PFSK-1 (cell line): ENCODE data around the gene NRSN1.

ENCODE experiments used
- FOXP2 ChIP-seq: optimal IDR thresholded peaks from 2 replicates; pipeline ENCODE3; 2011; ENCODE audit warnings: borderline replicate concordance, control low read depth, inconsistent platforms; ENCODE audit not compliant: insufficient read depth; ENCODE audit errors: extremely low read length, extremely low read depth
- POLR2AphosphoS5 ChIP-seq: IDR thresholded peaks from 2 replicates; pipeline ENCODE4 v1.6.1; 2012; ENCODE audit warnings: low read depth, mild to moderate bottlenecking, control low read depth, low read length, moderate library complexity
- SIN3A ChIP-seq: IDR thresholded peaks from 2 replicates; pipeline ENCODE4 v1.6.1; 2012; ENCODE audit warnings: mild to moderate bottlenecking, low read length, moderate library complexity, borderline replicate concordance; ENCODE audit not compliant: insufficient read depth
- TAF1 ChIP-seq: IDR thresholded peaks from 2 replicates; pipeline ENCODE4 v1.6.1; 2012; ENCODE audit warnings: low read length, control low read depth, borderline replicate concordance; ENCODE audit not compliant: insufficient read depth
- TF ChIP-seq, protein P1 (sequence below), 2 experiments: IDR thresholded peaks; 2 replicates each; pipeline versions ENCODE4 v1.6.1 to v1.8.0; 2011 to 2012; ENCODE audit warnings: low read depth in 2 of 2, low read length in 2 of 2, control low read depth in 1 of 2, inconsistent platforms in 1 of 2, mild to moderate bottlenecking in 1 of 2, moderate library complexity in 1 of 2; ENCODE audit not compliant: insufficient read depth in 1 of 2

Gene NRSN1

DNA sequence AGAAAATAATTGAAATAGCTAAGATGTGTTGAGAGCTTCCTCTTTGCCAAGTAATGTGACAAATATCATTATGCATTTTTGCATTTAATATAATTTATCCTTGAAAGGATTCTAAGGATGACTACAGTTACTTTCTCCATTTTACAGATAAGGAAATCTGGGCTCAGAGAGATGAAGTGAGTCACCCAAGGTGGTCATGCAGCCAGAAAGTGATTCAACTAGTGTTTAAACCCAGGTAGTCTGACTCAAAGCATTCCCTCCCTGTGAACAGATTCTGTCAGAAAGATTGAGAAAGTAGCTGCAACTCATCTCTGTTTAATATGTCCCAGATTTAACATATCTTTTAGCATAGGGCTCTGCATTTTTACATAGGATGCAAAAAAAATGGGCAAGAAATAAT is 28.1 kb downstream of the NRSN1 start:
- TF ChIP-seq, protein P1, sequence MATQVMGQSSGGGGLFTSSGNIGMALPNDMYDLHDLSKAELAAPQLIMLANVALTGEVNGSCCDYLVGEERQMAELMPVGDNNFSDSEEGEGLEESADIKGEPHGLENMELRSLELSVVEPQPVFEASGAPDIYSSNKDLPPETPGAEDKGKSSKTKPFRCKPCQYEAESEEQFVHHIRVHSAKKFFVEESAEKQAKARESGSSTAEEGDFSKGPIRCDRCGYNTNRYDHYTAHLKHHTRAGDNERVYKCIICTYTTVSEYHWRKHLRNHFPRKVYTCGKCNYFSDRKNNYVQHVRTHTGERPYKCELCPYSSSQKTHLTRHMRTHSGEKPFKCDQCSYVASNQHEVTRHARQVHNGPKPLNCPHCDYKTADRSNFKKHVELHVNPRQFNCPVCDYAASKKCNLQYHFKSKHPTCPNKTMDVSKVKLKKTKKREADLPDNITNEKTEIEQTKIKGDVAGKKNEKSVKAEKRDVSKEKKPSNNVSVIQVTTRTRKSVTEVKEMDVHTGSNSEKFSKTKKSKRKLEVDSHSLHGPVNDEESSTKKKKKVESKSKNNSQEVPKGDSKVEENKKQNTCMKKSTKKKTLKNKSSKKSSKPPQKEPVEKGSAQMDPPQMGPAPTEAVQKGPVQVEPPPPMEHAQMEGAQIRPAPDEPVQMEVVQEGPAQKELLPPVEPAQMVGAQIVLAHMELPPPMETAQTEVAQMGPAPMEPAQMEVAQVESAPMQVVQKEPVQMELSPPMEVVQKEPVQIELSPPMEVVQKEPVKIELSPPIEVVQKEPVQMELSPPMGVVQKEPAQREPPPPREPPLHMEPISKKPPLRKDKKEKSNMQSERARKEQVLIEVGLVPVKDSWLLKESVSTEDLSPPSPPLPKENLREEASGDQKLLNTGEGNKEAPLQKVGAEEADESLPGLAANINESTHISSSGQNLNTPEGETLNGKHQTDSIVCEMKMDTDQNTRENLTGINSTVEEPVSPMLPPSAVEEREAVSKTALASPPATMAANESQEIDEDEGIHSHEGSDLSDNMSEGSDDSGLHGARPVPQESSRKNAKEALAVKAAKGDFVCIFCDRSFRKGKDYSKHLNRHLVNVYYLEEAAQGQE (IDR thresholded peaks at IDR 0.05; ENCODE audit: insufficient read depth in 1 of 2, low read depth in 2 of 2, low read length in 2 of 2) = no peak
- TF ChIP-seq SIN3A (no peak), TAF1 (no peak), FOXP2 (no peak), POLR2AphosphoS5 (no peak)

DNA sequence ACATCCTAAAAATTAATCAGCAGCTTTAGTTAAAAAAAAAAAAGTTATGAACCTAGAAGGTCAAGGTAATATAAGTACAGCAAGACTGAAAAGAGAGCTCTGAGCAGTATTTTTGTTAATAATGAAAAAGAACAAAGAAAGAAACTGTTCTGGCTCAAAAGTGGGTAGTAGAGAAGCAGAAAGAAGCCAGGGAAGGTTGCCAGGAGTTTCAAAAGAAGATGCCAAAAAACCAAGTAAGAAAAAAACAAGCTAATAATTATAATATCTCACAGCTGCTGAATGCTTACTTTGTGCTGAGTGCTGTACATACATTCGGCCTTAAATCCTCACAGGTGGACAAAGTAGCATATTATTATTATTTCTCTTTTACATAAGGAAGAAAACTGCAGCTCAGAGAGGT is 31.9 kb downstream of the NRSN1 start:
- TF ChIP-seq, protein P1 (IDR thresholded peaks at IDR 0.05; ENCODE audit: insufficient read depth in 1 of 2, low read depth in 2 of 2, low read length in 2 of 2) = no peak
- TF ChIP-seq FOXP2 = no peak
- no peak for TF ChIP-seq SIN3A
- no peak for TF ChIP-seq TAF1
- no peak for TF ChIP-seq POLR2AphosphoS5

DNA sequence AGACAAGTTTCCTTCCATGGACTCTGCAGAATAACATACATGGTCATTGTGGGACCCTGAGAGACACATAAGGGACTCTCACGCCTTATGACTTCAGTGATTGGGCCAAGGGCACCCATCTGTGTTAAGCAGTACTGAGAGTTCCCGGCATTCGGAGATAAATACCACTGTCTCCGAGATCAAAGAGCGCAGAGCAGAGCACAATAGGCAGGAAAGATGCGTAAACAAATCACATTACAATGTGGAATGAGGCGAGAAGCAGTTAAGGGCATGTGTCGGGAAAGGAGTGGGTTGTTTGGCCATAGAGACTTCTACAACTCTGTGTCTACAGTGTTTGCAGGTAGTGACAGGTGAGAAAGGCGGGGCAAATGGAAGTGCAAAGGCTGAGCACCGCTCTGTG is 57.6 kb downstream of the NRSN1 start:
- no peak for TF ChIP-seq FOXP2
- TF ChIP-seq TAF1 = no peak
- no peak for TF ChIP-seq SIN3A
- TF ChIP-seq, protein P1 (IDR thresholded peaks at IDR 0.05; ENCODE audit: insufficient read depth in 1 of 2, low read depth in 2 of 2, low read length in 2 of 2) = no peak
- no peak for TF ChIP-seq POLR2AphosphoS5

DNA sequence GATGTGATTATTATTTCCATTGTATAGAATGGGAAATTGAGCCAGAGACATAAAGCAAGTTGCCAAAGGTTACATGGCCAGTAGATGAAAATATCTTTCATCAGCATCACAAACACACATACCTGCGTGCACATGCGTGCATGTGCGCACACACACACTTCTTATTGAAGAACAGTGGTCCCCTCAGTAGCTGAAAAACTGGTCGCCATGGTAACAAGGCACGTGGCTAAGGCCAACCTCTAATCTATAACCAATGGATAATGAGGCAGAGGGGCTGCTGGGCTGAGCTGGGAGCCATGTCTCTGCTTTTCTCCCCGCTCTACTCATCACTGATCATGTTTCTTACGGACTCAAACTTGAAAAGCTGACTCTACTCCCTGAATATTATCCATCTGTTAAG is 60.3 kb downstream of the NRSN1 start:
- TF ChIP-seq, protein P1 (IDR thresholded peaks at IDR 0.05; ENCODE audit: insufficient read depth in 1 of 2, low read depth in 2 of 2, low read length in 2 of 2) = no peak
- TF ChIP-seq FOXP2 (no peak), POLR2AphosphoS5 (no peak), SIN3A (no peak), TAF1 (no peak)

DNA sequence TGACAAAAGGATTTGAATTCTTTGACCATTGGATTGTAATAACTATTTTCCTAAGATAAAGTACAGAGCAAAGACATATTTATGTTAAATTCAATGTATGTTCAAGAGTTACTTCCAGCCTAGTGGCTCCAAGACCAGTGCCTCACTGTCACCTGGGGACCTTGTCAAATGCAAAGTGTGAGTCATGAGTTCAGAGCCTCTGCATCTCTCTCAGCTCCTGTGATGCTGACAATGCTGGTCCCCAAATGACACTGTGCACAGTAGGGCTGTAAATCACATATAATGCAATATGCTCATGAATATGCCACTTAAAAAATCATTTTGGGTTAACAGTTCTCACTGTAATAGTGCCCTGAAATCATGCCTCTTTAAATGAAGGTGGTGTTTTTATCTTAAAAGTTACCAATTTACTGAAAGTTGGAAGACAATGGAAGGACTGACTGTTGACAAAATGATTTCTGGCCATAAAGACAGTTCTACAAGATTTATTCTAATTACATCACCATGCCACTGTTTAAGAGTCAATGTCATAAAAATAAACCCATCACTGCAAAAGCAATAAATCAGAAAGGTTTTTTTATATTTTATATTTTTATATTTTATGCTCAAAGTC is 62.1 kb downstream of the NRSN1 start:
- no peak for TF ChIP-seq TAF1
- no peak for TF ChIP-seq POLR2AphosphoS5
- no peak for TF ChIP-seq SIN3A
- TF ChIP-seq, protein P1 (IDR thresholded peaks at IDR 0.05; ENCODE audit: insufficient read depth in 1 of 2, low read depth in 2 of 2, low read length in 2 of 2) = no peak
- no peak for TF ChIP-seq FOXP2
